Panc1 (cell line): ENCODE measurements around the gene C11orf16. TPM values are rescaled to one million over a fixed set of nuclear protein-coding genes. Genes with fewer than 3 reads are reported as not detected.

Experiments used
- ATAC-seq: fragments of 200-7000 bp; cut with Tn5 transposase; 2 replicates; pipeline ENCODE4 v1.9.1; 2020; ENCODE audit warnings: mild to moderate bottlenecking, moderate library complexity
- BruUV-seq: library from RNA; stranded (reverse); fragments of 400-500 nt; replicated peaks from 2 replicates; lab custom pipeline; 2021; lab: Mats Ljungman, UMichigan
- CTCF ChIA-PET: fragments of 300-600 bp; sonication (Branson Sonifier 250); formaldehyde crosslinking; loops from one replicate; lab custom pipeline; 2022; ENCODE audit warnings: antibody characterized with exemption; lab: Charles Lee
- POLR2A ChIA-PET: fragments of 300-600 bp; sonication (Branson Sonifier 250); formaldehyde crosslinking; loops from one replicate; lab custom pipeline; 2022; ENCODE audit warnings: antibody characterized with exemption; lab: Charles Lee
- DNase-seq: peaks from one replicate; pipeline ENCODE4 v3.0.0-alpha.2; 2010; ENCODE audit warnings: low read depth, low spot score
- H3K27ac ChIP-seq: 2 replicates; pipeline ENCODE4 v1.5.1; 2011; ENCODE audit warnings: mild to moderate bottlenecking, low read length, inconsistent platforms
- H3K27me3 ChIP-seq: fragments of 200-500 bp; sonication (Bioruptor generic); 2 replicates; pipeline ENCODE4 v1.6.0; 2014; ENCODE audit warnings: low read length, inconsistent platforms; ENCODE audit not compliant: control insufficient read depth, insufficient read depth
- H3K36me3 ChIP-seq: fragments of 200-500 bp; sonication (Bioruptor generic); 2 replicates; pipeline ENCODE4 v1.5.1; 2014; ENCODE audit warnings: inconsistent platforms, mild to moderate bottlenecking, low read length, moderate library complexity; ENCODE audit not compliant: control insufficient read depth, insufficient read depth
- H3K4me1 ChIP-seq: 2 replicates; pipeline ENCODE4 v1.5.1; 2011; ENCODE audit warnings: inconsistent platforms, mild to moderate bottlenecking, low read length, moderate library complexity; ENCODE audit not compliant: control insufficient read depth, insufficient read depth
- H3K4me3 ChIP-seq, 2 experiments: 2 replicates each; pipeline ENCODE4 v1.5.1; 2011 to 2012; ENCODE audit warnings: low read depth in 2 of 2, low read length in 2 of 2, mild to moderate bottlenecking in 2 of 2, inconsistent platforms in 1 of 2, moderate library complexity in 1 of 2
- H3K9me3 ChIP-seq: fragments of 200-500 bp; sonication (Bioruptor generic); 2 replicates; pipeline ENCODE4 v1.5.1; 2014; ENCODE audit warnings: low read depth, mild to moderate bottlenecking, inconsistent platforms, low read length, moderate library complexity; ENCODE audit not compliant: control insufficient read depth, insufficient read depth
- CTCF ChIP-seq: fragments of 450-650 bp; IDR thresholded peaks from 2 replicates; pipeline ENCODE4 v1.5.1; 2017; ENCODE audit warnings: mild to moderate bottlenecking
- POLR2AphosphoS5 ChIP-seq: IDR thresholded peaks from 2 replicates; pipeline ENCODE4 v1.6.1; 2012; ENCODE audit warnings: mild to moderate bottlenecking, low read depth, low read length, moderate library complexity
- REST ChIP-seq, 2 experiments: IDR thresholded peaks; 2 replicates each; pipeline ENCODE4 v1.6.1; 2011 to 2012; ENCODE audit warnings: low read depth in 2 of 2, control low read depth in 1 of 2, low read length in 1 of 2, mild to moderate bottlenecking in 1 of 2, moderate library complexity in 1 of 2; ENCODE audit not compliant: insufficient read depth in 1 of 2
- SIN3A ChIP-seq: IDR thresholded peaks from 2 replicates; pipeline ENCODE4 v1.6.1; 2012; ENCODE audit warnings: low read depth, mild to moderate bottlenecking, low read length, moderate library complexity, borderline replicate concordance; ENCODE audit not compliant: insufficient read depth
- TCF7L2 ChIP-seq: IDR thresholded peaks from 2 replicates; pipeline ENCODE4 v1.6.1; 2011; ENCODE audit warnings: mild to moderate bottlenecking, low read depth, low read length, inconsistent platforms
- in situ Hi-C: cut with HindIII; loops from 2 replicates; pipeline ENCODE4 v1.10.0; 2016; ENCODE audit warnings: low sequenced_read_pairs, low pct_unique_long_range_greater_than_20kb
- intact Hi-C: fragments of 100-400 bp; cut with micrococcal nuclease; formaldehyde crosslinking; loops from one replicate; pipeline ENCODE4 v1.10.0; 2022; ENCODE audit not compliant: unreplicated experiment
- total RNA-seq: library from RNA; stranded (reverse); gene quantifications from one replicate; pipeline ENCODE4 v1.2.1, GENCODE V29; 2021; ENCODE audit not compliant: unreplicated experiment

Gene C11orf16
- total RNA-seq, 1 experiment from 2014 or later: 0.15 TPM

GRCh38 chr11:8928205-8928604 is 4.5 kb downstream of the C11orf16 start:
- intact Hi-C loops (no loop called here), in situ Hi-C loops (no loop called here)
- BruUV-seq: no TSS peak
- DNase-seq: no peak
- Histone ChIP-seq H3K36me3 (no peaks in the 10 kb centered on the region), H3K27ac (no peak overlapping the region), H3K9me3 (no peaks in the 10 kb centered on the region), H3K4me3 (no peak overlapping the region), H3K4me1 (no peaks in the 10 kb centered on the region; the same call in 1 of the 2 replicates), H3K27me3 (no peaks in the 10 kb centered on the region)
- CTCF ChIA-PET: no interaction called here
- ATAC-seq: no peak
- POLR2A ChIA-PET: no interaction called here
- TF ChIP-seq REST (IDR thresholded peaks at IDR 0.05; ENCODE audit: insufficient read depth in 1 of 2, low read depth in 2 of 2, low read length in 1 of 2) (no peak), SIN3A (no peak), POLR2AphosphoS5 (no peak), CTCF (no peak)

- no peak for DNase-seq
- no peaks in the 10 kb centered on the region for H3K4me1 ChIP-seq
Measured at GRCh38 chr11:8927233-8927632, 5.5 kb downstream of the C11orf16 start.

More at GRCh38 chr11:8927233-8927632, 5.5 kb downstream of the C11orf16 start:
- intact Hi-C loops (no loop called here), in situ Hi-C loops (no loop called here)
- no peaks in the 10 kb centered on the region for H3K27me3 ChIP-seq
- POLR2A ChIA-PET: no interaction called here
- H3K27ac ChIP-seq: no peak overlapping the region
- CTCF ChIA-PET: no interaction called here
- TF ChIP-seq REST (IDR thresholded peaks at IDR 0.05; ENCODE audit: insufficient read depth in 1 of 2, low read depth in 2 of 2, low read length in 1 of 2) (no peak), TCF7L2 (no peak), CTCF (no peak), SIN3A (no peak), POLR2AphosphoS5 (no peak)
- no TSS peak for BruUV-seq
- no peak overlapping the region for H3K4me3 ChIP-seq
- H3K9me3 ChIP-seq: no peaks in the 10 kb centered on the region
- ATAC-seq: peak; percentile 27; the same call in 1 of the 2 replicates
- no peaks in the 10 kb centered on the region for H3K36me3 ChIP-seq
